Activated CD8-positive, alpha-beta T cell treated with anti-CD3 and anti-CD28 coated beads for 36 hours (primary cell): ENCODE results near the gene DCAF8. TPM values are rescaled to one million over a fixed set of nuclear protein-coding genes. Genes with fewer than 3 reads are reported as not detected.

Experiments used
- ATAC-seq: fragments of 200-7000 bp; cut with Tn5 transposase; one replicate; pipeline ENCODE4 v1.10.0; 2021; ENCODE audit warnings: mild to moderate bottlenecking, moderate library complexity
- CTCF ChIA-PET: fragments of 350-600 bp; sonication (Branson Sonifier 250); formaldehyde crosslinking; loops from one replicate; lab custom pipeline; 2021; ENCODE audit warnings: antibody characterized with exemption; lab: Charles Lee
- POLR2A ChIA-PET: fragments of 350-600 bp; sonication (Branson Sonifier 250); formaldehyde crosslinking; loops from one replicate; lab custom pipeline; 2021; ENCODE audit warnings: antibody characterized with exemption; lab: Charles Lee
- DNase-seq: peaks from one replicate; pipeline ENCODE4 v3.0.0-alpha.2; 2020
- H3K27ac Mint-ChIP-seq: one replicate; pipeline ENCODE4 v1.8.0; 2021; ENCODE audit warnings: mild to moderate bottlenecking, mixed read lengths
- H3K27me3 Mint-ChIP-seq: one replicate; pipeline ENCODE4 v1.8.0; 2021; ENCODE audit warnings: mixed read lengths
- H3K36me3 Mint-ChIP-seq: one replicate; pipeline ENCODE4 v1.8.0; 2021; ENCODE audit warnings: low read depth, mixed read lengths
- H3K4me1 Mint-ChIP-seq: one replicate; pipeline ENCODE4 v1.8.0; 2021; ENCODE audit warnings: low read depth, mixed read lengths
- H3K4me3 Mint-ChIP-seq: one replicate; pipeline ENCODE4 v1.8.0; 2021; ENCODE audit warnings: mild to moderate bottlenecking, moderate library complexity, mixed read lengths
- H3K9me3 Mint-ChIP-seq: one replicate; pipeline ENCODE4 v1.8.0; 2021; ENCODE audit warnings: mixed read lengths
- intact Hi-C: fragments of 100-400 bp; cut with micrococcal nuclease; formaldehyde crosslinking; loops from one replicate; pipeline ENCODE4 v1.10.0; 2022
- total RNA-seq, 2 experiments: library from RNA; stranded (reverse); gene quantifications; one replicate each; pipeline ENCODE4 v1.2.3, GENCODE V29; 2021
- TF ChIP-seq, protein P1 (sequence below): fragments of 200-600 bp; IDR thresholded peaks from one replicate; pipeline ENCODE4 v1.8.0; 2022; ENCODE audit warnings: antibody characterized with exemption, mild to moderate bottlenecking

DCAF8 gene
- total RNA-seq, 2 experiments from 2014 or later, result 116 TPM

DNA sequence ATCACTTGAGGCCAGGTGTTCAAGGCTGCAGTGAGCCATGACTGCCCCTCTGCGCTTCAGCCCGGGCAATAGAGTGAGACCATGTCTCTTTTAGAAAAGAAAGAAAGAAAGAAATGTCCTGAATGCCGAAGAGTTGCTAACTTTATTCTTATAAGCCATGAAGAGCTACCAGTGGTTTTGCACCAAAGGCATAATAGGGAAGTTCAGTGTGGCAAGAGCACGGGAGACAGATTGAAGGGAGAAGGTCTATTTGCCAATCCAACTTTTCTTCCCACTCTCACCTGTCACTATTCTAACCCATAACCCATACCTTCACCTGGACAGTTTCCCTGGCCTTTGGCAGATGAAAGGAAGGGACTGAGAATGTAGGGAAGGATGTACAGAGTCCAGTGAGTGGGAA, 61.6 kb downstream of the DCAF8 start:
- no peak for DNase-seq
- no peak overlapping the region for H3K27ac Mint-ChIP-seq
- intact Hi-C loops, result no loop called here
- CTCF ChIA-PET, result interaction anchor here (2.3 to 3.6 kb wide), 4 partner anchors 10 to 99 kb away, joined by 9 to 21 read pairs (median 16); partner anchors contain the start of gene CASQ1
- H3K36me3 Mint-ChIP-seq, result no peaks in the 10 kb centered on the region
- peaks cover 11% of the 10 kb centered on the region for H3K4me1 Mint-ChIP-seq
- no peak for ATAC-seq
- H3K4me3 Mint-ChIP-seq, result no peak overlapping the region
- POLR2A ChIA-PET, result no interaction called here
- TF ChIP-seq, protein P1, sequence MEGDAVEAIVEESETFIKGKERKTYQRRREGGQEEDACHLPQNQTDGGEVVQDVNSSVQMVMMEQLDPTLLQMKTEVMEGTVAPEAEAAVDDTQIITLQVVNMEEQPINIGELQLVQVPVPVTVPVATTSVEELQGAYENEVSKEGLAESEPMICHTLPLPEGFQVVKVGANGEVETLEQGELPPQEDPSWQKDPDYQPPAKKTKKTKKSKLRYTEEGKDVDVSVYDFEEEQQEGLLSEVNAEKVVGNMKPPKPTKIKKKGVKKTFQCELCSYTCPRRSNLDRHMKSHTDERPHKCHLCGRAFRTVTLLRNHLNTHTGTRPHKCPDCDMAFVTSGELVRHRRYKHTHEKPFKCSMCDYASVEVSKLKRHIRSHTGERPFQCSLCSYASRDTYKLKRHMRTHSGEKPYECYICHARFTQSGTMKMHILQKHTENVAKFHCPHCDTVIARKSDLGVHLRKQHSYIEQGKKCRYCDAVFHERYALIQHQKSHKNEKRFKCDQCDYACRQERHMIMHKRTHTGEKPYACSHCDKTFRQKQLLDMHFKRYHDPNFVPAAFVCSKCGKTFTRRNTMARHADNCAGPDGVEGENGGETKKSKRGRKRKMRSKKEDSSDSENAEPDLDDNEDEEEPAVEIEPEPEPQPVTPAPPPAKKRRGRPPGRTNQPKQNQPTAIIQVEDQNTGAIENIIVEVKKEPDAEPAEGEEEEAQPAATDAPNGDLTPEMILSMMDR, result no peak
- H3K9me3 Mint-ChIP-seq, result no peaks in the 10 kb centered on the region
- H3K27me3 Mint-ChIP-seq, result no peaks in the 10 kb centered on the region

DNA sequence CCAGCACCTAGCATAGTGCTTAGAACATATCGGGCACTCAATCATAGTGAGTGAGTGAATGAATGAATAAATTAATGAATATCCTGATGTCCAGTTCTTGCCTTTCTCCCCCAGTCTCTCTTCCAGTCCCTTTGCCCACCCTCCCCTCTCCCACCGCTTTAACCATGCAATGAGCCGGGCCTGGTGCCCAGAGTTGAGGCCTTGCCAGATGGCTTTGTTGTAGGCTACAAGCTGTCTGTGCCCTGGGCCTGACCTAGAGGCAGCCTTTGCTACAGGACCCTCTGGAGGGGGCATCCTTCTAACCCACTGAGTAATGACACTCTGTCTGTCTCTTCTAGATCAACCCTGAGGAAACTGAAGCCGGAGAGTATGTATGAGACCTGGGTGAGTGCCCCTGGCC, 65.1 kb downstream of the DCAF8 start:
- TF ChIP-seq, protein P1, result no peak
- intact Hi-C loops, result loop anchor here (10.0 kb wide), 1 partner anchor 178 kb away; no protein-coding TSS in a partner anchor
- Mint-ChIP-seq H3K9me3 (no peaks in the 10 kb centered on the region), H3K4me1 (no peaks in the 10 kb centered on the region), H3K27ac (no peak overlapping the region), H3K27me3 (peaks cover 2% of the 10 kb centered on the region), H3K4me3 (no peak overlapping the region), H3K36me3 (no peaks in the 10 kb centered on the region)
- CTCF ChIA-PET, result interaction anchor here (2.6 kb wide), 1 partner anchor 94 kb away, joined by 18 read pairs; no protein-coding TSS in a partner anchor
- DNase-seq (no peak), ATAC-seq (no peak)
- POLR2A ChIA-PET, result interaction anchor here (0.6 kb wide), 1 partner anchor 11 kb away, joined by 3 read pairs; no protein-coding TSS in a partner anchor

DNA sequence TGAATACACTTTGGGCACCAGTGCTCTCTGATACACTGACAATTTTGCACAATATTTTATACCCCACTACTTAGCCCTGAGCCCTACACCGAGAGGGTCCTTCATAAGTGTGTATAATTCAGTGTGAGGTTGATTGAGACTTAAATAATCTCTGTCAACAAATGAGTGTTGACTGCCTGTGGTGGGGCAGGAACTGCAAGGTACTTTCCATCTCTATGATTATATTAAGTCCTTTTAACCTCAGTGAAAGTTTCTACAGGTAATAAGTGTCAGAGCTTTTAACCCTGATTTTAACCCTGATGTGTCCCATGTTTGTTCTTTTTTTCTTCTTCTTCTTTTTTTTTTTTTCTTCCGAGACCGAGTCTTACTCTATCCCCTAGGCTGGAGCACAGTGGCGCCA, 66.2 kb downstream of the DCAF8 start:
- TF ChIP-seq, protein P1, result no peak
- peaks cover 2% of the 10 kb centered on the region for H3K27me3 Mint-ChIP-seq
- ATAC-seq (no peak), DNase-seq (no peak)
- intact Hi-C loops, result loop anchor here (10.0 kb wide), 1 partner anchor 179 kb away; no protein-coding TSS in a partner anchor
- CTCF ChIA-PET, result interaction anchor here (1.2 to 1.9 kb wide), 3 partner anchors 8 to 110 kb away, joined by 3 to 16 read pairs (median 4); no protein-coding TSS in a partner anchor
- no peak overlapping the region for H3K4me3 Mint-ChIP-seq
- no peaks in the 10 kb centered on the region for H3K4me1 Mint-ChIP-seq
- no peaks in the 10 kb centered on the region for H3K36me3 Mint-ChIP-seq
- H3K27ac Mint-ChIP-seq, result no peak overlapping the region
- no peaks in the 10 kb centered on the region for H3K9me3 Mint-ChIP-seq
- POLR2A ChIA-PET, result interaction anchor here (1.9 kb wide), 1 partner anchor 9 kb away, joined by 6 read pairs; the partner anchor contains the start of gene PEA15

DNA sequence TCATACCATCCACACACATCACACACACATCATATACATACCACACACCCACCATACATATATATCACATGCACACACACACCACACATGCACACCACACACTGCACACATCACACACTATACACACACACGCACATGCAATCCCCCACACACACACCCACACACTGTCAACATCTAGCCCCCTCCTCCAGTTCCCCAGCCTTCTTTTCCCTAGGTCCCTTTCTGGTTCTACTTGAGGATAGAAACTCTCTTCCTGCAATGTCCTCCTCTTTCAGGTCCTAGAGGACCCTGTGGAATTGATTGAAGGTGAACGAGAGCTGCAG, 67.7 kb downstream of the DCAF8 start:
- DNase-seq (no peak), ATAC-seq (no peak)
- CTCF ChIA-PET, result interaction anchor here (1.0 to 1.8 kb wide), 4 partner anchors 13 to 97 kb away, joined by 3 to 16 read pairs (median 4); no protein-coding TSS in a partner anchor
- TF ChIP-seq, protein P1, result no peak
- H3K27ac Mint-ChIP-seq, result no peak overlapping the region
- no peak overlapping the region for H3K4me3 Mint-ChIP-seq
- H3K9me3 Mint-ChIP-seq, result no peaks in the 10 kb centered on the region
- no peaks in the 10 kb centered on the region for H3K36me3 Mint-ChIP-seq
- H3K4me1 Mint-ChIP-seq, result no peaks in the 10 kb centered on the region
- H3K27me3 Mint-ChIP-seq, result peaks cover 2% of the 10 kb centered on the region
- POLR2A ChIA-PET, result no interaction called here
- intact Hi-C loops, result loop anchor here (10.0 kb wide), 1 partner anchor 180 kb away; no protein-coding TSS in a partner anchor
